Stimulated activated CD8-positive, alpha-beta memory T cell treated with anti-CD3 and anti-CD28 coated beads, Interleukin-7, amount 100 ng/mL, for 48 hours (primary cell): ENCODE data around the gene TSPAN3.

Source experiments
- DNase-seq, 2 donors: peaks; one replicate each; pipeline ENCODE4 v3.0.0-alpha.2; 2020; ENCODE audit warnings: low read depth in 1 of 2; ENCODE audit errors: extremely low read depth in 1 of 2

TSPAN3 gene

GRCh38 chr15:76993114-76993725 lies 77.7 kb downstream of the TSPAN3 start:
- no peak for DNase-seq

- DNase-seq = no peak
Measured at GRCh38 chr15:76991741-76992645, 78.9 kb downstream of the TSPAN3 start.
